Measurements from ENCODE around the gene GDF10. TPM values are rescaled to one million over a fixed set of nuclear protein-coding genes. Genes with fewer than 3 reads are reported as not detected.
A peak's percentile ranks its signal among the peaks of the same experiment; 100 is the strongest.

Gene GDF10
- not detected in 2 replicates for total RNA-seq

GRCh38 chr10:47299611-47300428 lies at the start of gene GDF10:
Gene GDF10 (plus strand): TSS chr10:47300197. CDS start chr10:47300652, 455 bp downstream.
- DNase-seq, result no peak

GRCh38 chr10:47252093-47252780 lies 47.8 kb upstream of the GDF10 start:
- DNase-seq, result no peak

GRCh38 chr10:47253030-47253637 lies 46.9 kb upstream of the GDF10 start:
- no peak for DNase-seq

GRCh38 chr10:47253651-47254375 lies 46.2 kb upstream of the GDF10 start:
- no peak for DNase-seq

- DNase-seq, result no peak
Observed at GRCh38 chr10:47254611-47255010, 45.4 kb upstream of the GDF10 start.

- DNase-seq, result no peak
Observed at GRCh38 chr10:47255033-47255813, 44.8 kb upstream of the GDF10 start.

GRCh38 chr10:47255866-47256265 lies 44.1 kb upstream of the GDF10 start:
- DNase-seq, result no peak

- DNase-seq, result no peak
Observed at GRCh38 chr10:47256751-47257336, 43.2 kb upstream of the GDF10 start.

GRCh38 chr10:47257396-47258120 lies 42.4 kb upstream of the GDF10 start:
- peak; percentile 7 for DNase-seq

- no peak for DNase-seq
Observed at GRCh38 chr10:47258921-47259320, 41.1 kb upstream of the GDF10 start.

- no peak for DNase-seq
Observed at GRCh38 chr10:47259466-47259865, 40.5 kb upstream of the GDF10 start.

- no peak for DNase-seq
Observed at GRCh38 chr10:47260505-47261111, 39.4 kb upstream of the GDF10 start.

- no peak for DNase-seq
Observed at GRCh38 chr10:47261121-47261520, 38.9 kb upstream of the GDF10 start.

GRCh38 chr10:47261556-47261955 lies 38.4 kb upstream of the GDF10 start:
- DNase-seq, result no peak

GRCh38 chr10:47262606-47263533 lies 37.1 kb upstream of the GDF10 start:
- DNase-seq, result no peak

- peak; percentile 51 for DNase-seq
Observed at GRCh38 chr10:47264797-47265281, 35.2 kb upstream of the GDF10 start.

GRCh38 chr10:47266602-47267001 lies 33.4 kb upstream of the GDF10 start:
- DNase-seq, result no peak

GRCh38 chr10:47268696-47269095 lies 31.3 kb upstream of the GDF10 start:
- DNase-seq, result no peak

- no peak for DNase-seq
Observed at GRCh38 chr10:47269294-47269693, 30.7 kb upstream of the GDF10 start.

All from dermis blood vessel endothelial cell (primary cell).